Measurements from ENCODE around the gene RNPEP.

The RNPEP gene

DNA sequence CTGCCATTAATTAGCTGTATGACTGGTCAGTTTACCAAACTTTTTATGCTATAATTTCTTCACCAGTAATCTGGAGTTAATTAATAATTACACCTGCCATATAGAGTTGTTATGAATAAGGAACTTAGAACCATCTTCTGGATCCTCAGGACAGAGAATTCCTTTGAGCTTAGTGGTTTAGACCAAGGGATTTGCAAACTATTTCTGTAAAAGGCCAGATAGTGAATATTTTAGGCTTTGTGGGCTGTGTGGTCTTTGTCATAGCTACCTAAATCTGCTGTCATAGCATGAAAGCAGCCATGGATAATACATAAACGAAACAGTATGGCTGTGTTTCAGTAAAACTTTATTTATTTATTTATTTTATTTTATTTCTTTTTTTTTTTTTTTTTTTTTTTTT, 18.2 kb upstream of the RNPEP start:
- DNase-seq, result no peak

GRCh38 chr1:201966171-201966570, 16.3 kb upstream of the RNPEP start:
- DNase-seq, result no peak

- no peak for DNase-seq
Observed at GRCh38 chr1:201968202-201968925, 14.1 kb upstream of the RNPEP start.

DNA sequence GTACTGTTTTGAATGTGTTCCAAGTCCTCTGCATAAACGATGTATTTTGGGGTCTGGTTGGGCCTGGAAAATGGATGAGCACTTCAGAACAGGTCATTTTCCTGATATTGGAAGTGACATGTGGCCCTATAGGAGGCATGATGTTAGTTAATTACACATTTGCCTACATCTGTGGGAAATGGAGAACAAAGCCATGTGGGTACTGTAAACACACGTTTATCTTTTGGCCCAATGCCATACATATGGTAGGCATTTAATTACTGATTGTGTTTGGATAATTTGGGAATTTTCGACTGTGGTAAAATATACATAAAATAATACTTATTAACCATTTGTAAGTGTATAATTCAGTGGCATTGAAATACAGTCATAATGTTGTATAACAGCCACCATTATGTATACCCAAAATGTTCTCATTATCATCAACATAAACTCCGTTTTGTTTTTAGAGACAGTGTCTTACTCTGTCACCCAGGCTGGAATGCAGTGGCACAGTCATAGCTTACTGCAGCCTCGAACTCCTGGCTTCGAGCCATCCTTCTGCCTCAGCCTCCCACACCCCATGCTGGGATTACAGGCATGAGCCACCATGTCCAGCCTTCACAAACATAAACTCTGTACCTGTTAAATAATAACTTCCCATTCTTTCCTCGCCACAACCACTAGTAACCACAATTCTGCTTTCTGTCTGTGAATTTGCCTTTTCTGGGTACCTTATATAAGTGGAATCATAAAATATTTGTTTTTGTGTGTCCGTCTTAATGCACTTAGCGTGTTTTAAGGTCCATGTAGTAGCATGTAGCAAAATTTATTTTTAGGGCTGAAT, 11.9 kb upstream of the RNPEP start:
- DNase-seq, result no peak

GRCh38 chr1:201982082-201982622, 296 bp upstream of the RNPEP start:
- DNase-seq, result no peak

GRCh38 chr1:201983380-201983805, 945 bp downstream of the RNPEP start:
- peak; percentile 48 for DNase-seq

- no peak for DNase-seq
Observed at GRCh38 chr1:201984446-201984845, 2.0 kb downstream of the RNPEP start.

DNA sequence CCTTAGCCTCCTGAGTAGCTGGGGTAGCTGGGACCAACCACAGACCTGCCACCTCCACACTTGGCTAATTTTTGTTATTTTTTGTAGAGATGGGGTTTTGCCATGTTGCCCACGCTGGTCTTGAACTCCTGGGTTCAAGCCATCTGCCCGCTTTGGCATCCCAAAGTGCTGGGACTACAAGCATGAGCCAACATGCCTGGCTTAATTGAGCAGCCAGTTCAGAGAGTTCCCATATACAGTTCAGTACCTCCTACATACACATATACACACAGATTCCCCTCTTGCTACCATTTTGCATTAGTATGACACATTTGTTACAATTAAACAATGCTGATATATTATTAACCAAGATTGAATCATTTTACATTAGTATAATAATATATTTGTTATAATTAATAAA, 2.9 kb downstream of the RNPEP start:
- DNase-seq, result no peak

GRCh38 chr1:201988601-201989000, 6.2 kb downstream of the RNPEP start:
- no peak for DNase-seq

DNA sequence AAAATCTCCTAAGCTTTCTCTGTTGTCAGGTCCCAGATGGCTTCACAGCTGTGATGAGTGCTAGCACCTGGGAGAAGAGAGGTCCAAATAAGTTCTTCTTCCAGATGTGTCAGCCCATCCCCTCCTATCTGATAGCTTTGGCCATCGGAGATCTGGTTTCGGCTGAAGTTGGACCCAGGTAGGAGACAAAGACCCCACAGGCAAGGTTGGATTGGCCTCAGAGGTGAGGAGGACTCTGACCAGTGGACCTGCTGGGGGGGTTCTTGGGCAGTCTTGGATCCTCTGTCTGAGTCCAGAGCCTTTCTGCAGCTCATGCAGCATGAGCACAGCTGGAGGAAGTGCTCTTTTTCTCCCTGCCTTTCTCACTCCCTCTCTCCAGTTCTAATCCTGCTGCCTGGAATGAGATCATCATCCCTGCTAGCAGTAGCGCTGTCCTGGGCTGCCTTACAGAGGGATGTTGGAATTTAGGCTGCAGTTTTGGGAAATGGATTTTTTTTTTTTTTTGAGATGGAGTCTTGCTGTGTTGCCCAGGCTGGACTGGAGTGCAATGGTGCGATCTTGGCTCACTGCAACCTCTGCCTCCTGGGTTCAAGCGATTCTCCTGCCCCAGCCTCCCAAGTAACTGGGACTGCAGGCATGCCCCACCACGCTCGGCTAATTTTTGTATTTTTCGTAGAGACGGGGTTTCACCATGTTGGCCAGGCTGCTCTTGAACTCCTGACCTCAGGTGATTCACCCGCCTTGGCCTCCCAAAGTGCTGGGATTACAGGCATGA, 7.1 kb downstream of the RNPEP start:
- DNase-seq, result no peak

- DNase-seq, result no peak
Observed at GRCh38 chr1:201990427-201990826, 8.0 kb downstream of the RNPEP start.

- DNase-seq, result peak; percentile 37
Observed at GRCh38 chr1:201999625-202000238, 17.3 kb downstream of the RNPEP start.

GRCh38 chr1:202002507-202002906, 20.1 kb downstream of the RNPEP start:
- DNase-seq, result no peak

DNA sequence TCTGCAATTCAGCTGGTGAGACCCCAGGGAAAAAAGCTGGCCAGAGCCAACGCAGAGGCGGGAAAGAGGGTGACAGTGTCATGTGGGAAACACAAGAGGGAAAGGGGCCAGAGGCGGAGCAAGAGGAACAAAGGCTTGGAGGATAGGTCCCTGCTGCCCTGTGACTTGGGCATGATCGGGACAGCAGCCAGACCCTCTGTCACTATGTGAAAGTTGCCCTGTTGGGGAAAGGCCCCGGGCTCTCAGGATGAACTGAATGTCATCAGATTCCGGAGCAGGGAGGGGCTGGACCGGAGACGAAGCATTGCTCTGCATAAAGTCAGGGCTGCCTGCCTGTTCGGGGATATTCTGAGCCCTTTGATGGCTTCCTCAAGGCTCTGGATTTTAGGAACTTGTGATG, 22.3 kb downstream of the RNPEP start:
- no peak for DNase-seq

- no peak for DNase-seq
Observed at GRCh38 chr1:202005958-202006357, 23.5 kb downstream of the RNPEP start.

DNA sequence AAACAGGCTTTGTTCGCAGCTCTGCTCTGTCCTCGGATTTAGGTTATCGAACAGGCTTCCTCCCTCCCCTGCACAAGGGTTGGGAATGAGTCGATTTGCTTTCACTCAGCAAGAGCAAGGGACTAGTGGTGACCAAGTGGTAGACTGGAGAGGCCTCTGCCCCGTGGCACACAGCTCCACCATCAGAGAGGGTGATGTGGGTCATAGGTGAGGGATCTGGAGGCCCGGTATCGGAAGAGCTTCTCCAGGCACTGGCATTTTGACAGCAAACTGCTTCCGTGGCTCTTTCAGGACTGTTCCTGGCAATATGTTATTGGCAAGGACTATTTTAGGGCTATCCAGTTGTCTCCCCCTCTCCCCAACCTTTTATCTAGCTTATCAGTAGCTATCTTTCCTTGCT, 24.9 kb downstream of the RNPEP start:
- DNase-seq, result no peak

GRCh38 chr1:202007805-202008489, 25.5 kb downstream of the RNPEP start:
- no peak for DNase-seq

DNA sequence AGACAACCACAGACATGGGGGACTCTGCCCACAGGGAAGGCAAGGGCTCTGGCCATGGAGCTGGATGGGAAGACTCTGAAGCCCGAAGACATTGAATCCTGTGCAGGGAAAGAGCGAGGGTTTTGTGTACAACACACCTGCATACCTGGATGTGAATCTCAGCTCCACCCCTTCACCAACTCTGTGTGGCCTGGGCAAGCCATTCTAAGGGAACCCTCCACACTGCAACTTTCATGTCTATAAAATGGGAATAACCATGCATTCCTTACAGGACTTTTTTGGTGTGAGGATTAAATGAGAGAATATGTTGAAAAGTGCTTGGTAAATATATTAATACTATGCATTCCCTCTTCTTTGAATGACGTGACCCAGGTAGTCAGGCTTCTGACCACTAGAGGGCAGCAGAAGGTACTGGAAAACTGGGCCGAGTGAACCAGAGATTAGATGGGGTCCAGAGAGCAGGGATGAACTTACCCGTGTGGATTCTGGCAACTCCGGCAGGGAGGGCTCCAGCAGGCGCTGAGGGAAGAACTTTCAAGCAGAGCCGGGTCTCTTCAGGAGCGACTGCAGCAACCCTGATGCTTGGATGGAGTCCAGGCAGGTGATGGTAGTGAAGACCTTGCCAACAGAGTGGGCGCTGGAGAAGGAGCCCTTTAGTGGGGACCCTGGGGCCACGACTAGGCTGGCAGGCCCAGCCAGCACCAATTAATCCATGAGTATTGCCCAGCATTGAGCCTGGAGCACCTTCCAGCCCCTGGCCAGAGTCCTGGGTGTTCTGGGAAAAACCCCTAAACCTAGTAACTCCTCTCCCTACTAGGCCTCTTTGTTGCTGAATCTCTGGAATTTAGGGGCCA, 27.1 kb downstream of the RNPEP start:
- DNase-seq, result peak; percentile 63

GRCh38 chr1:202010180-202011015, 27.9 kb downstream of the RNPEP start, which contains the start of gene ELF3:
Gene ELF3 (plus strand): TSS chr1:202010587. CDS start chr1:202011137, 550 bp downstream.
- no peak for DNase-seq

GRCh38 chr1:202011994-202012393, 29.5 kb downstream of the RNPEP start:
- DNase-seq, result no peak

Data from NCI-H2227 treated with DMSO at 0.1 percent for 48 hours (cell line).